WTC11 (cell line): ENCODE results near the gene TRPC4AP. TPM values are rescaled to one million over a fixed set of nuclear protein-coding genes. Genes with fewer than 3 reads are reported as not detected.

Experiments used
- ATAC-seq: fragments of 200-7000 bp; cut with Tn5 transposase; 2 replicates; pipeline ENCODE4 v1.10.0; 2021; ENCODE audit warnings: mild to moderate bottlenecking, moderate library complexity
- CTCF ChIA-PET: fragments of 300-600 bp; sonication (Branson Sonifier 250); formaldehyde crosslinking; loops from one replicate; lab custom pipeline; 2021; ENCODE audit warnings: antibody characterized with exemption; lab: Charles Lee
- POLR2A ChIA-PET: fragments of 350-600 bp; sonication (Branson Sonifier 250); formaldehyde crosslinking; loops from one replicate; lab custom pipeline; 2021; ENCODE audit warnings: antibody characterized with exemption; lab: Charles Lee
- DNase-seq: peaks from one replicate; pipeline ENCODE4 v3.0.0; 2021; ENCODE audit warnings: low spot score
- H3K27ac Mint-ChIP-seq: 2 replicates; pipeline ENCODE4 v1.8.0; 2021; ENCODE audit warnings: mixed read lengths
- H3K27me3 Mint-ChIP-seq: 2 replicates; pipeline ENCODE4 v1.8.0; 2021; ENCODE audit warnings: low read depth, mild to moderate bottlenecking, moderate library complexity, mixed read lengths
- H3K36me3 Mint-ChIP-seq: 2 replicates; pipeline ENCODE4 v1.8.0; 2021; ENCODE audit warnings: mixed read lengths
- H3K4me1 Mint-ChIP-seq: 2 replicates; pipeline ENCODE4 v1.8.0; 2022; ENCODE audit warnings: mixed read lengths
- H3K4me3 Mint-ChIP-seq: 2 replicates; pipeline ENCODE4 v1.8.0; 2021; ENCODE audit warnings: mild to moderate bottlenecking, moderate library complexity, mixed read lengths
- H3K9me3 Mint-ChIP-seq: 2 replicates; pipeline ENCODE4 v1.8.0; 2021; ENCODE audit warnings: mixed read lengths
- ESRRA ChIP-seq: sonication (generic); formaldehyde crosslinking; IDR thresholded peaks from 2 replicates; pipeline ENCODE4 v1.8.1; 2022; ENCODE audit warnings: mild to moderate bottlenecking, missing genetic modification reagents, borderline replicate concordance
- GRHL2 ChIP-seq: fragments of 250-450 bp; sonication (Bioruptor Pico); IDR thresholded peaks from 2 replicates; pipeline ENCODE4 v1.8.0; 2022; ENCODE audit warnings: mild to moderate bottlenecking, moderate library complexity; ENCODE audit not compliant: insufficient replicate concordance, severe bottlenecking
- JAZF1 ChIP-seq: fragments of 250-450 bp; sonication (Bioruptor Pico); IDR thresholded peaks from 2 replicates; pipeline ENCODE4 v1.9.0; 2021; ENCODE audit warnings: moderate library complexity, mild to moderate bottlenecking, inconsistent platforms
- JUN ChIP-seq: sonication (generic); formaldehyde crosslinking; IDR thresholded peaks from 2 replicates; pipeline ENCODE4 v1.8.0; 2023; ENCODE audit warnings: mild to moderate bottlenecking, missing genetic modification reagents
- NFE2L1 ChIP-seq: sonication (generic); formaldehyde crosslinking; IDR thresholded peaks from 2 replicates; pipeline ENCODE4 v1.8.1; 2023; ENCODE audit warnings: missing genetic modification reagents
- NFYB ChIP-seq: sonication (generic); formaldehyde crosslinking; conservative IDR thresholded peaks from 2 replicates; pipeline ENCODE4 v1.8.0; 2022; ENCODE audit warnings: low read depth, missing genetic modification reagents
- NR2C2 ChIP-seq: sonication (generic); formaldehyde crosslinking; IDR thresholded peaks from 2 replicates; pipeline ENCODE4 v1.8.0; 2022; ENCODE audit warnings: mild to moderate bottlenecking, missing genetic modification reagents
- SMAD3 ChIP-seq: sonication (generic); formaldehyde crosslinking; IDR thresholded peaks from 2 replicates; pipeline ENCODE4 v1.8.0; 2022; ENCODE audit warnings: missing genetic modification reagents, mild to moderate bottlenecking, borderline replicate concordance
- ZNF121 ChIP-seq: sonication (generic); formaldehyde crosslinking; IDR thresholded peaks from 2 replicates; pipeline ENCODE4 v1.8.0; 2023; ENCODE audit warnings: missing genetic modification reagents
- ZNF138 ChIP-seq: sonication (generic); formaldehyde crosslinking; conservative IDR thresholded peaks from 2 replicates; pipeline ENCODE4 v1.8.1; 2022; ENCODE audit warnings: mild to moderate bottlenecking, moderate library complexity, missing genetic modification reagents
- ZNF232 ChIP-seq: sonication (generic); formaldehyde crosslinking; IDR thresholded peaks from 2 replicates; pipeline ENCODE4 v1.8.0; 2022; ENCODE audit warnings: mild to moderate bottlenecking, missing genetic modification reagents
- ZNF263 ChIP-seq: sonication (generic); formaldehyde crosslinking; IDR thresholded peaks from 2 replicates; pipeline ENCODE4 v1.8.1; 2022; ENCODE audit warnings: low read depth, mild to moderate bottlenecking, moderate library complexity, missing genetic modification reagents
- total RNA-seq: library from RNA; stranded (reverse); gene quantifications from 3 replicates; pipeline ENCODE4 v1.2.3, GENCODE V29; 2021
- TF ChIP-seq, protein P1 (sequence below): sonication (generic); formaldehyde crosslinking; IDR thresholded peaks from 2 replicates; pipeline ENCODE4 v1.8.1; 2023; ENCODE audit warnings: mild to moderate bottlenecking, missing genetic modification reagents
- TF ChIP-seq, protein P2 (sequence below): sonication (generic); formaldehyde crosslinking; IDR thresholded peaks from 2 replicates; pipeline ENCODE4 v1.8.0; 2023; ENCODE audit warnings: missing genetic modification reagents
- TF ChIP-seq, protein P3 (sequence below): sonication (generic); formaldehyde crosslinking; IDR thresholded peaks from 2 replicates; pipeline ENCODE4 v1.8.1; 2022; ENCODE audit warnings: low read depth, mild to moderate bottlenecking, moderate library complexity, missing genetic modification reagents, borderline replicate concordance
- TF ChIP-seq, protein P4 (sequence below): fragments of 200-600 bp; IDR thresholded peaks from 2 replicates; pipeline ENCODE4 v1.8.0; 2022; ENCODE audit warnings: antibody characterized with exemption
- TF ChIP-seq, protein P5 (sequence below): sonication (generic); formaldehyde crosslinking; IDR thresholded peaks from 2 replicates; pipeline ENCODE4 v1.8.0; 2023; ENCODE audit warnings: mild to moderate bottlenecking, missing genetic modification reagents
- TF ChIP-seq, protein P6 (sequence below): sonication (generic); formaldehyde crosslinking; IDR thresholded peaks from 2 replicates; pipeline ENCODE4 v1.8.0; 2022; ENCODE audit warnings: mild to moderate bottlenecking, missing genetic modification reagents
- TF ChIP-seq, protein P7 (sequence below): sonication (generic); formaldehyde crosslinking; IDR thresholded peaks from 2 replicates; pipeline ENCODE4 v1.8.0; 2023; ENCODE audit warnings: missing genetic modification reagents, mild to moderate bottlenecking, borderline replicate concordance
- TF ChIP-seq, protein P8 (sequence below): sonication (generic); formaldehyde crosslinking; conservative IDR thresholded peaks from 2 replicates; pipeline ENCODE4 v1.8.1; 2022; ENCODE audit warnings: mild to moderate bottlenecking, missing genetic modification reagents

TRPC4AP gene
- total RNA-seq, 1 experiment from 2014 or later = 73.8 TPM

DNA sequence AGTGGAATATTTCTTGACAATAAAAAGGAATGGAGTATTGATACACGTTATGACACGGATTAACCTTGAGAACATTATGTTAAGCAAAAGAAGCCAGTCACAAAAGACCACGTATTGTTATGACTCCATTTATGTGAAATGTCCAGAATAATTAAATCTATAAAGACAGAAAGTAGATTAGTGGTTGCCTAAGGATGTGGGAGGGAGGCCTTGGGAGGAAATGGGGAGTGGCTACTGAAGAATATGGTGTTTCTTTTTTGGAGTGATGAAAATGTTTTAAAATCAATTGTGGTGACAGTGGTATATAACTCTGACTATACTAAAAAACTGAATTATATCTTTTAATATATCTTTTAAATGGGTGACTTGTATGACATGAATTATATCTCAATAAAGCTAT, 30.1 kb downstream of the TRPC4AP start (continued):
- TF ChIP-seq, protein P1, sequence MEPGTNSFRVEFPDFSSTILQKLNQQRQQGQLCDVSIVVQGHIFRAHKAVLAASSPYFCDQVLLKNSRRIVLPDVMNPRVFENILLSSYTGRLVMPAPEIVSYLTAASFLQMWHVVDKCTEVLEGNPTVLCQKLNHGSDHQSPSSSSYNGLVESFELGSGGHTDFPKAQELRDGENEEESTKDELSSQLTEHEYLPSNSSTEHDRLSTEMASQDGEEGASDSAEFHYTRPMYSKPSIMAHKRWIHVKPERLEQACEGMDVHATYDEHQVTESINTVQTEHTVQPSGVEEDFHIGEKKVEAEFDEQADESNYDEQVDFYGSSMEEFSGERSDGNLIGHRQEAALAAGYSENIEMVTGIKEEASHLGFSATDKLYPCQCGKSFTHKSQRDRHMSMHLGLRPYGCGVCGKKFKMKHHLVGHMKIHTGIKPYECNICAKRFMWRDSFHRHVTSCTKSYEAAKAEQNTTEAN (CRISPR knock-in tag) = no peak
- TF ChIP-seq JAZF1 (CRISPR knock-in tag) (no peak), SMAD3 (no peak), NR2C2 (no peak), NFE2L1 (CRISPR knock-in tag) (no peak), NFYB (no peak), ZNF138 (no peak), ZNF263 (CRISPR knock-in tag) (no peak), ZNF232 (CRISPR knock-in tag) (no peak)
- TF ChIP-seq, protein P2, sequence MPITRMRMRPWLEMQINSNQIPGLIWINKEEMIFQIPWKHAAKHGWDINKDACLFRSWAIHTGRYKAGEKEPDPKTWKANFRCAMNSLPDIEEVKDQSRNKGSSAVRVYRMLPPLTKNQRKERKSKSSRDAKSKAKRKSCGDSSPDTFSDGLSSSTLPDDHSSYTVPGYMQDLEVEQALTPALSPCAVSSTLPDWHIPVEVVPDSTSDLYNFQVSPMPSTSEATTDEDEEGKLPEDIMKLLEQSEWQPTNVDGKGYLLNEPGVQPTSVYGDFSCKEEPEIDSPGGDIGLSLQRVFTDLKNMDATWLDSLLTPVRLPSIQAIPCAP (CRISPR knock-in tag) = no peak
- TF ChIP-seq, protein P3, sequence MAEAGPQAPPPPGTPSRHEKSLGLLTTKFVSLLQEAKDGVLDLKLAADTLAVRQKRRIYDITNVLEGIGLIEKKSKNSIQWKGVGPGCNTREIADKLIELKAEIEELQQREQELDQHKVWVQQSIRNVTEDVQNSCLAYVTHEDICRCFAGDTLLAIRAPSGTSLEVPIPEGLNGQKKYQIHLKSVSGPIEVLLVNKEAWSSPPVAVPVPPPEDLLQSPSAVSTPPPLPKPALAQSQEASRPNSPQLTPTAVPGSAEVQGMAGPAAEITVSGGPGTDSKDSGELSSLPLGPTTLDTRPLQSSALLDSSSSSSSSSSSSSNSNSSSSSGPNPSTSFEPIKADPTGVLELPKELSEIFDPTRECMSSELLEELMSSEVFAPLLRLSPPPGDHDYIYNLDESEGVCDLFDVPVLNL (CRISPR knock-in tag) = no peak

DNA sequence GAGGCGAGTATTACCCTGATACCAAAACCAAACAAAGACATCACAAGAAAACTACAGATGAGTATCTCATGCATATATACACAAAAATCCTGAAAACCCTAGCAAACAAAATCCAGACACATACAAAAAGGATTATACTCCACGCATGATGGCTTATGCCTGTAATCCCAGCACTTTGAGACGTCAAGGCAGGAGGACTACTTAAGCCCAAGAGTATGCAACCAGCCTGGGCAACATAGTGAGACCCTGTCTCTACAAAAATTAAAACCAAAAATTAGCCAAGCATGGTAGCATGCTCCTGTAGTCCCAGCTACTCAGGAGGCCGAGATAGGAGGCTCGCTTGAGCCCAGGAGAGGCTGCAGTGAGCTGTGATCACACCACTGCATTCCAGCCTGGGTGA, 32.4 kb downstream of the TRPC4AP start:
- Mint-ChIP-seq H3K4me1 (peaks cover 12% of the 10 kb centered on the region), H3K9me3 (peaks cover 8% of the 10 kb centered on the region; the same call in 1 of the 2 replicates), H3K27ac (no peak overlapping the region), H3K27me3 (no peaks in the 10 kb centered on the region), H3K4me3 (no peak overlapping the region), H3K36me3 (peaks cover 3% of the 10 kb centered on the region; the same call in 1 of the 2 replicates)
- CTCF ChIA-PET = no interaction called here
- DNase-seq (no peak), ATAC-seq (no peak)
- TF ChIP-seq ZNF121 (CRISPR knock-in tag) (peak; percentile 71; the same call in 1 of the 2 replicates), ESRRA (CRISPR knock-in tag) (no peak)
- POLR2A ChIA-PET = no interaction called here

DNA sequence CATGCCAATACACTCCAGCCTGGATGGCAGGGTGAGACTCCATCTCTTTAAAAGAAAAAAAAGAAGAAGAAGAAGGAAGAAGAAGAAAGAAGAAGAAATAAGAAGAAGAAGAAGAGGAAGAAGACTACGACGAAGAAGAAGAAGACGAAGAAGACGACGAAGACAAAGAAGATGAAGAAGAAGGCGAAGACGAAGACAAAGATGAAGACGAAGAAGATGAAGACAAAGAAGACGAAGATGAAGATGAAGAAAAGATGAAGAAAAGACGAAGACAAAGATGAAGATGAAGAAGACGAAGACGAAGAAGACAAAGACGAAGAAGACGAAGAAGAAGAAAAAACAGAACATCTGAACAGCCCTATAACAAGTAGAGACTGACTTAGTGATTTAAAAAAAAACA, 33.0 kb downstream of the TRPC4AP start:
- Mint-ChIP-seq H3K4me3 (no peak overlapping the region), H3K27me3 (no peaks in the 10 kb centered on the region), H3K4me1 (peaks cover 9% of the 10 kb centered on the region), H3K27ac (no peak overlapping the region), H3K36me3 (peaks cover 3% of the 10 kb centered on the region; the same call in 1 of the 2 replicates), H3K9me3 (peaks cover 8% of the 10 kb centered on the region; the same call in 1 of the 2 replicates)
- CTCF ChIA-PET = no interaction called here
- POLR2A ChIA-PET = no interaction called here
- DNase-seq = no peak
- ATAC-seq = no peak
- TF ChIP-seq, protein P4, sequence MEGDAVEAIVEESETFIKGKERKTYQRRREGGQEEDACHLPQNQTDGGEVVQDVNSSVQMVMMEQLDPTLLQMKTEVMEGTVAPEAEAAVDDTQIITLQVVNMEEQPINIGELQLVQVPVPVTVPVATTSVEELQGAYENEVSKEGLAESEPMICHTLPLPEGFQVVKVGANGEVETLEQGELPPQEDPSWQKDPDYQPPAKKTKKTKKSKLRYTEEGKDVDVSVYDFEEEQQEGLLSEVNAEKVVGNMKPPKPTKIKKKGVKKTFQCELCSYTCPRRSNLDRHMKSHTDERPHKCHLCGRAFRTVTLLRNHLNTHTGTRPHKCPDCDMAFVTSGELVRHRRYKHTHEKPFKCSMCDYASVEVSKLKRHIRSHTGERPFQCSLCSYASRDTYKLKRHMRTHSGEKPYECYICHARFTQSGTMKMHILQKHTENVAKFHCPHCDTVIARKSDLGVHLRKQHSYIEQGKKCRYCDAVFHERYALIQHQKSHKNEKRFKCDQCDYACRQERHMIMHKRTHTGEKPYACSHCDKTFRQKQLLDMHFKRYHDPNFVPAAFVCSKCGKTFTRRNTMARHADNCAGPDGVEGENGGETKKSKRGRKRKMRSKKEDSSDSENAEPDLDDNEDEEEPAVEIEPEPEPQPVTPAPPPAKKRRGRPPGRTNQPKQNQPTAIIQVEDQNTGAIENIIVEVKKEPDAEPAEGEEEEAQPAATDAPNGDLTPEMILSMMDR = no peak
- TF ChIP-seq, protein P5, sequence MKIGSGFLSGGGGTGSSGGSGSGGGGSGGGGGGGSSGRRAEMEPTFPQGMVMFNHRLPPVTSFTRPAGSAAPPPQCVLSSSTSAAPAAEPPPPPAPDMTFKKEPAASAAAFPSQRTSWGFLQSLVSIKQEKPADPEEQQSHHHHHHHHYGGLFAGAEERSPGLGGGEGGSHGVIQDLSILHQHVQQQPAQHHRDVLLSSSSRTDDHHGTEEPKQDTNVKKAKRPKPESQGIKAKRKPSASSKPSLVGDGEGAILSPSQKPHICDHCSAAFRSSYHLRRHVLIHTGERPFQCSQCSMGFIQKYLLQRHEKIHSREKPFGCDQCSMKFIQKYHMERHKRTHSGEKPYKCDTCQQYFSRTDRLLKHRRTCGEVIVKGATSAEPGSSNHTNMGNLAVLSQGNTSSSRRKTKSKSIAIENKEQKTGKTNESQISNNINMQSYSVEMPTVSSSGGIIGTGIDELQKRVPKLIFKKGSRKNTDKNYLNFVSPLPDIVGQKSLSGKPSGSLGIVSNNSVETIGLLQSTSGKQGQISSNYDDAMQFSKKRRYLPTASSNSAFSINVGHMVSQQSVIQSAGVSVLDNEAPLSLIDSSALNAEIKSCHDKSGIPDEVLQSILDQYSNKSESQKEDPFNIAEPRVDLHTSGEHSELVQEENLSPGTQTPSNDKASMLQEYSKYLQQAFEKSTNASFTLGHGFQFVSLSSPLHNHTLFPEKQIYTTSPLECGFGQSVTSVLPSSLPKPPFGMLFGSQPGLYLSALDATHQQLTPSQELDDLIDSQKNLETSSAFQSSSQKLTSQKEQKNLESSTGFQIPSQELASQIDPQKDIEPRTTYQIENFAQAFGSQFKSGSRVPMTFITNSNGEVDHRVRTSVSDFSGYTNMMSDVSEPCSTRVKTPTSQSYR (CRISPR knock-in tag) = no peak
- TF ChIP-seq GRHL2 (no peak), JUN (CRISPR knock-in tag) (no peak)
- TF ChIP-seq, protein P6, sequence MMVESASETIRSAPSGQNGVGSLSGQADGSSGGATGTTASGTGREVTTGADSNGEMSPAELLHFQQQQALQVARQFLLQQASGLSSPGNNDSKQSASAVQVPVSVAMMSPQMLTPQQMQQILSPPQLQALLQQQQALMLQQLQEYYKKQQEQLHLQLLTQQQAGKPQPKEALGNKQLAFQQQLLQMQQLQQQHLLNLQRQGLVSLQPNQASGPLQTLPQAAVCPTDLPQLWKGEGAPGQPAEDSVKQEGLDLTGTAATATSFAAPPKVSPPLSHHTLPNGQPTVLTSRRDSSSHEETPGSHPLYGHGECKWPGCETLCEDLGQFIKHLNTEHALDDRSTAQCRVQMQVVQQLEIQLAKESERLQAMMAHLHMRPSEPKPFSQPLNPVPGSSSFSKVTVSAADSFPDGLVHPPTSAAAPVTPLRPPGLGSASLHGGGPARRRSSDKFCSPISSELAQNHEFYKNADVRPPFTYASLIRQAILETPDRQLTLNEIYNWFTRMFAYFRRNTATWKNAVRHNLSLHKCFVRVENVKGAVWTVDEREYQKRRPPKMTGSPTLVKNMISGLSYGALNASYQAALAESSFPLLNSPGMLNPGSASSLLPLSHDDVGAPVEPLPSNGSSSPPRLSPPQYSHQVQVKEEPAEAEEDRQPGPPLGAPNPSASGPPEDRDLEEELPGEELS (CRISPR knock-in tag) = no peak
- TF ChIP-seq, protein P7, sequence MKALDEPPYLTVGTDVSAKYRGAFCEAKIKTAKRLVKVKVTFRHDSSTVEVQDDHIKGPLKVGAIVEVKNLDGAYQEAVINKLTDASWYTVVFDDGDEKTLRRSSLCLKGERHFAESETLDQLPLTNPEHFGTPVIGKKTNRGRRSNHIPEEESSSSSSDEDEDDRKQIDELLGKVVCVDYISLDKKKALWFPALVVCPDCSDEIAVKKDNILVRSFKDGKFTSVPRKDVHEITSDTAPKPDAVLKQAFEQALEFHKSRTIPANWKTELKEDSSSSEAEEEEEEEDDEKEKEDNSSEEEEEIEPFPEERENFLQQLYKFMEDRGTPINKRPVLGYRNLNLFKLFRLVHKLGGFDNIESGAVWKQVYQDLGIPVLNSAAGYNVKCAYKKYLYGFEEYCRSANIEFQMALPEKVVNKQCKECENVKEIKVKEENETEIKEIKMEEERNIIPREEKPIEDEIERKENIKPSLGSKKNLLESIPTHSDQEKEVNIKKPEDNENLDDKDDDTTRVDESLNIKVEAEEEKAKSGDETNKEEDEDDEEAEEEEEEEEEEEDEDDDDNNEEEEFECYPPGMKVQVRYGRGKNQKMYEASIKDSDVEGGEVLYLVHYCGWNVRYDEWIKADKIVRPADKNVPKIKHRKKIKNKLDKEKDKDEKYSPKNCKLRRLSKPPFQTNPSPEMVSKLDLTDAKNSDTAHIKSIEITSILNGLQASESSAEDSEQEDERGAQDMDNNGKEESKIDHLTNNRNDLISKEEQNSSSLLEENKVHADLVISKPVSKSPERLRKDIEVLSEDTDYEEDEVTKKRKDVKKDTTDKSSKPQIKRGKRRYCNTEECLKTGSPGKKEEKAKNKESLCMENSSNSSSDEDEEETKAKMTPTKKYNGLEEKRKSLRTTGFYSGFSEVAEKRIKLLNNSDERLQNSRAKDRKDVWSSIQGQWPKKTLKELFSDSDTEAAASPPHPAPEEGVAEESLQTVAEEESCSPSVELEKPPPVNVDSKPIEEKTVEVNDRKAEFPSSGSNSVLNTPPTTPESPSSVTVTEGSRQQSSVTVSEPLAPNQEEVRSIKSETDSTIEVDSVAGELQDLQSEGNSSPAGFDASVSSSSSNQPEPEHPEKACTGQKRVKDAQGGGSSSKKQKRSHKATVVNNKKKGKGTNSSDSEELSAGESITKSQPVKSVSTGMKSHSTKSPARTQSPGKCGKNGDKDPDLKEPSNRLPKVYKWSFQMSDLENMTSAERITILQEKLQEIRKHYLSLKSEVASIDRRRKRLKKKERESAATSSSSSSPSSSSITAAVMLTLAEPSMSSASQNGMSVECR = no peak
- TF ChIP-seq, protein P8, sequence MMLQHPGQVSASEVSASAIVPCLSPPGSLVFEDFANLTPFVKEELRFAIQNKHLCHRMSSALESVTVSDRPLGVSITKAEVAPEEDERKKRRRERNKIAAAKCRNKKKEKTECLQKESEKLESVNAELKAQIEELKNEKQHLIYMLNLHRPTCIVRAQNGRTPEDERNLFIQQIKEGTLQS = no peak
